Activated CD8-positive, alpha-beta T cell treated with anti-CD3 and anti-CD28 coated beads for 36 hours (primary cell): ENCODE measurements around the gene CD300LF. TPM values are rescaled to one million over a fixed set of nuclear protein-coding genes. Genes with fewer than 3 reads are reported as not detected.
A peak's percentile ranks its signal among the peaks of the same experiment; 100 is the strongest.

ENCODE experiments used
- ATAC-seq: fragments of 200-7000 bp; cut with Tn5 transposase; one replicate; pipeline ENCODE4 v1.10.0; 2021; ENCODE audit warnings: mild to moderate bottlenecking, moderate library complexity
- CTCF ChIA-PET: fragments of 350-600 bp; sonication (Branson Sonifier 250); formaldehyde crosslinking; loops from one replicate; lab custom pipeline; 2021; ENCODE audit warnings: antibody characterized with exemption; lab: Charles Lee
- POLR2A ChIA-PET: fragments of 350-600 bp; sonication (Branson Sonifier 250); formaldehyde crosslinking; loops from one replicate; lab custom pipeline; 2021; ENCODE audit warnings: antibody characterized with exemption; lab: Charles Lee
- DNase-seq: peaks from one replicate; pipeline ENCODE4 v3.0.0-alpha.2; 2020
- H3K27ac Mint-ChIP-seq: one replicate; pipeline ENCODE4 v1.8.0; 2021; ENCODE audit warnings: mild to moderate bottlenecking, mixed read lengths
- H3K27me3 Mint-ChIP-seq: one replicate; pipeline ENCODE4 v1.8.0; 2021; ENCODE audit warnings: mixed read lengths
- H3K36me3 Mint-ChIP-seq: one replicate; pipeline ENCODE4 v1.8.0; 2021; ENCODE audit warnings: low read depth, mixed read lengths
- H3K4me1 Mint-ChIP-seq: one replicate; pipeline ENCODE4 v1.8.0; 2021; ENCODE audit warnings: low read depth, mixed read lengths
- H3K4me3 Mint-ChIP-seq: one replicate; pipeline ENCODE4 v1.8.0; 2021; ENCODE audit warnings: mild to moderate bottlenecking, moderate library complexity, mixed read lengths
- H3K9me3 Mint-ChIP-seq: one replicate; pipeline ENCODE4 v1.8.0; 2021; ENCODE audit warnings: mixed read lengths
- CTCF ChIP-seq: fragments of 200-600 bp; IDR thresholded peaks from one replicate; pipeline ENCODE4 v1.8.0; 2022; ENCODE audit warnings: antibody characterized with exemption, mild to moderate bottlenecking
- intact Hi-C: fragments of 100-400 bp; cut with micrococcal nuclease; formaldehyde crosslinking; loops from one replicate; pipeline ENCODE4 v1.10.0; 2022
- total RNA-seq, 2 experiments: library from RNA; stranded (reverse); gene quantifications; one replicate each; pipeline ENCODE4 v1.2.3, GENCODE V29; 2021

CD300LF gene
- total RNA-seq, 2 experiments from 2014 or later, result not detected

GRCh38 chr17:74742153-74742515, 29.4 kb upstream of the CD300LF start:
- Mint-ChIP-seq H3K4me1 (peaks cover 80% of the 10 kb centered on the region), H3K27me3 (no peaks in the 10 kb centered on the region), H3K9me3 (peaks cover 7% of the 10 kb centered on the region), H3K36me3 (peaks cover 3% of the 10 kb centered on the region), H3K27ac (peak overlapping the region; percentile 88), H3K4me3 (peak overlapping the region; percentile 5)
- ChIA-PET POLR2A (interaction anchor here (0.6 to 3.1 kb wide), 4 partner anchors 8 to 63 kb away, joined by 3 to 13 read pairs (median 4); no protein-coding TSS in a partner anchor), CTCF (interaction anchor here (0.6 to 8.1 kb wide), 11 partner anchors 17 to 210 kb away, joined by 3 to 207 read pairs (median 5); partner anchors contain the start of gene NAT9)
- intact Hi-C loops, result loop anchor here (5.0 kb wide), 1 partner anchor 120 kb away; no protein-coding TSS in a partner anchor
- ATAC-seq, result peak; percentile 11
- no peak for TF ChIP-seq CTCF
- DNase-seq, result peak; percentile 77

- ATAC-seq (no peak), DNase-seq (no peak)
These were observed 28.1 kb upstream of the CD300LF start for GRCh38 chr17:74740641-74741387.

GRCh38 chr17:74740173-74740572, 27.4 kb upstream of the CD300LF start:
- Mint-ChIP-seq H3K9me3 (peaks cover 7% of the 10 kb centered on the region), H3K27ac (no peak overlapping the region), H3K27me3 (no peaks in the 10 kb centered on the region), H3K36me3 (peaks cover 3% of the 10 kb centered on the region), H3K4me3 (no peak overlapping the region), H3K4me1 (peaks cover 79% of the 10 kb centered on the region)
- no peak for TF ChIP-seq CTCF
- ChIA-PET CTCF (interaction anchor here (8.1 kb wide), 1 partner anchor 82 kb away, joined by 207 read pairs; no protein-coding TSS in a partner anchor), POLR2A (interaction anchor here (1.0 to 3.1 kb wide), 3 partner anchors 10 to 36 kb away, joined by 3 to 13 read pairs (median 4); partner anchors contain the start of gene NAT9)
- DNase-seq (no peak), ATAC-seq (no peak)
- intact Hi-C loops, result loop anchor here (5.0 kb wide), 1 partner anchor 122 kb away; no protein-coding TSS in a partner anchor

More at GRCh38 chr17:74740641-74741387, 28.1 kb upstream of the CD300LF start:
- POLR2A ChIA-PET, result interaction anchor here (0.8 to 3.1 kb wide), 5 partner anchors 12 to 69 kb away, joined by 3 to 13 read pairs (median 4); partner anchors contain the start of gene NAT9
- intact Hi-C loops, result loop anchor here (5.0 kb wide), 1 partner anchor 121 kb away; no protein-coding TSS in a partner anchor
- H3K4me1 Mint-ChIP-seq, result peaks cover 79% of the 10 kb centered on the region
- peaks cover 7% of the 10 kb centered on the region for H3K9me3 Mint-ChIP-seq
- peak overlapping the region; percentile 88 for H3K27ac Mint-ChIP-seq
- H3K27me3 Mint-ChIP-seq, result no peaks in the 10 kb centered on the region
- H3K36me3 Mint-ChIP-seq, result peaks cover 3% of the 10 kb centered on the region
- CTCF ChIA-PET, result interaction anchor here (0.9 to 8.1 kb wide), 6 partner anchors 29 to 125 kb away, joined by 3 to 207 read pairs (median 10); partner anchors contain the start of gene NAT9
- no peak overlapping the region for H3K4me3 Mint-ChIP-seq
- TF ChIP-seq CTCF, result no peak

GRCh38 chr17:74739227-74739831, 26.6 kb upstream of the CD300LF start:
- POLR2A ChIA-PET, result interaction anchor here (0.6 to 1.9 kb wide), 6 partner anchors 11 to 152 kb away, joined by 3 to 11 read pairs (median 4); partner anchors contain the start of gene NAT9
- no peak for TF ChIP-seq CTCF
- CTCF ChIA-PET, result interaction anchor here (1.6 to 8.1 kb wide), 6 partner anchors 11 to 173 kb away, joined by 7 to 207 read pairs (median 18); no protein-coding TSS in a partner anchor
- Mint-ChIP-seq H3K27ac (peak overlapping the region; percentile 90), H3K4me1 (peaks cover 72% of the 10 kb centered on the region), H3K36me3 (peaks cover 3% of the 10 kb centered on the region), H3K27me3 (no peaks in the 10 kb centered on the region), H3K4me3 (peak overlapping the region; percentile 78), H3K9me3 (peaks cover 7% of the 10 kb centered on the region)
- DNase-seq (peak; percentile 45), ATAC-seq (no peak)
- intact Hi-C loops, result loop anchor here (5.0 kb wide), 1 partner anchor 82 kb away; no protein-coding TSS in a partner anchor
